HT1080 (cell line): ENCODE measurements around the gene MYZAP. TPM values are rescaled to one million over a fixed set of nuclear protein-coding genes. Genes with fewer than 3 reads are reported as not detected.

Source experiments
- DNase-seq: peaks from one replicate; pipeline ENCODE4 v3.0.0-alpha.2; 2015; ENCODE audit warnings: low read depth
- total RNA-seq: library from RNA; depleted of rRNA; stranded (reverse); fragments of >200 nt; shearing (Covaris generic); gene quantifications from 2 replicates; pipeline ENCODE4 v1.2.3, GENCODE V29; 2014

Gene MYZAP
- total RNA-seq, 1 experiment from 2014 or later: 1.8 TPM

GRCh38 chr15:57561041-57561711, 30.5 kb upstream of the MYZAP start:
- DNase-seq: peak; percentile 80

- no peak for DNase-seq
Measured at GRCh38 chr15:57562196-57562769, 29.4 kb upstream of the MYZAP start.

- no peak for DNase-seq
Measured at GRCh38 chr15:57563416-57563815, 28.3 kb upstream of the MYZAP start.

GRCh38 chr15:57565311-57565710, 26.4 kb upstream of the MYZAP start:
- no peak for DNase-seq

GRCh38 chr15:57566834-57567233, 24.9 kb upstream of the MYZAP start:
- DNase-seq: no peak

GRCh38 chr15:57567891-57568290, 23.8 kb upstream of the MYZAP start:
- no peak for DNase-seq

- no peak for DNase-seq
Measured at GRCh38 chr15:57568299-57568698, 23.4 kb upstream of the MYZAP start.

GRCh38 chr15:57570340-57570739, 21.4 kb upstream of the MYZAP start:
- no peak for DNase-seq

- DNase-seq: peak; percentile 79
Measured at GRCh38 chr15:57570994-57571393, 20.7 kb upstream of the MYZAP start.

- no peak for DNase-seq
Measured at GRCh38 chr15:57571725-57572124, 20.0 kb upstream of the MYZAP start.

GRCh38 chr15:57572468-57572867, 19.2 kb upstream of the MYZAP start:
- DNase-seq: no peak

- no peak for DNase-seq
Measured at GRCh38 chr15:57573151-57573550, 18.6 kb upstream of the MYZAP start.

GRCh38 chr15:57575363-57575762, 16.3 kb upstream of the MYZAP start:
- no peak for DNase-seq

GRCh38 chr15:57578288-57578900, 13.3 kb upstream of the MYZAP start:
- DNase-seq: no peak

- DNase-seq: no peak
Measured at GRCh38 chr15:57580428-57580827, 11.3 kb upstream of the MYZAP start.

- DNase-seq: no peak
Measured at GRCh38 chr15:57580866-57581265, 10.8 kb upstream of the MYZAP start.

- DNase-seq: no peak
Measured at GRCh38 chr15:57582090-57582489, 9.6 kb upstream of the MYZAP start.

GRCh38 chr15:57583282-57583681, 8.4 kb upstream of the MYZAP start:
- no peak for DNase-seq

- no peak for DNase-seq
Measured at GRCh38 chr15:57583720-57584119, 8.0 kb upstream of the MYZAP start.

GRCh38 chr15:57586661-57587424, 4.9 kb upstream of the MYZAP start:
- peak; percentile 77 for DNase-seq

GRCh38 chr15:57589281-57589680, 2.4 kb upstream of the MYZAP start:
- peak; percentile 7 for DNase-seq

GRCh38 chr15:57589754-57590153, 1.9 kb upstream of the MYZAP start:
- DNase-seq: no peak
